Type B pancreatic cell (in vitro differentiated cells): ENCODE measurements around the gene PGAM2. TPM values are rescaled to one million over a fixed set of nuclear protein-coding genes. Genes with fewer than 3 reads are reported as not detected.

Source experiments
- DNase-seq: peaks from one replicate; pipeline ENCODE4 v3.0.0; 2021; ENCODE audit warnings: mixed read lengths; ENCODE audit not compliant: unreplicated experiment; ENCODE audit errors: extremely low spot score
- H3K27ac Mint-ChIP-seq: 2 replicates; pipeline ENCODE4 v1.8.0; 2021; ENCODE audit warnings: mild to moderate bottlenecking, mixed read lengths
- H3K27me3 Mint-ChIP-seq: 2 replicates; pipeline ENCODE4 v1.8.0; 2021; ENCODE audit warnings: mixed read lengths
- H3K36me3 Mint-ChIP-seq: 2 replicates; pipeline ENCODE4 v1.8.0; 2021; ENCODE audit warnings: mixed read lengths
- H3K4me1 Mint-ChIP-seq: one replicate; pipeline ENCODE4 v1.8.0; 2021; ENCODE audit warnings: mixed read lengths; ENCODE audit not compliant: unreplicated experiment
- H3K4me3 Mint-ChIP-seq: 2 replicates; pipeline ENCODE4 v1.8.0; 2021; ENCODE audit warnings: mild to moderate bottlenecking, mixed read lengths
- H3K9me3 Mint-ChIP-seq: 2 replicates; pipeline ENCODE4 v1.8.0; 2021; ENCODE audit warnings: mixed read lengths
- total RNA-seq: library from RNA; stranded (reverse); gene quantifications from 2 replicates; pipeline ENCODE4 v1.2.1, GENCODE V29; 2021; ENCODE audit warnings: low replicate concordance
- TF ChIP-seq, protein P1 (sequence below): fragments of 200-600 bp; sonication (generic); conservative IDR thresholded peaks from 2 replicates; pipeline ENCODE4 v1.5.0; 2021; ENCODE audit warnings: antibody characterized with exemption, mild to moderate bottlenecking

PGAM2 gene
- total RNA-seq, 1 donor from 2014 or later = 0.72 TPM

DNA sequence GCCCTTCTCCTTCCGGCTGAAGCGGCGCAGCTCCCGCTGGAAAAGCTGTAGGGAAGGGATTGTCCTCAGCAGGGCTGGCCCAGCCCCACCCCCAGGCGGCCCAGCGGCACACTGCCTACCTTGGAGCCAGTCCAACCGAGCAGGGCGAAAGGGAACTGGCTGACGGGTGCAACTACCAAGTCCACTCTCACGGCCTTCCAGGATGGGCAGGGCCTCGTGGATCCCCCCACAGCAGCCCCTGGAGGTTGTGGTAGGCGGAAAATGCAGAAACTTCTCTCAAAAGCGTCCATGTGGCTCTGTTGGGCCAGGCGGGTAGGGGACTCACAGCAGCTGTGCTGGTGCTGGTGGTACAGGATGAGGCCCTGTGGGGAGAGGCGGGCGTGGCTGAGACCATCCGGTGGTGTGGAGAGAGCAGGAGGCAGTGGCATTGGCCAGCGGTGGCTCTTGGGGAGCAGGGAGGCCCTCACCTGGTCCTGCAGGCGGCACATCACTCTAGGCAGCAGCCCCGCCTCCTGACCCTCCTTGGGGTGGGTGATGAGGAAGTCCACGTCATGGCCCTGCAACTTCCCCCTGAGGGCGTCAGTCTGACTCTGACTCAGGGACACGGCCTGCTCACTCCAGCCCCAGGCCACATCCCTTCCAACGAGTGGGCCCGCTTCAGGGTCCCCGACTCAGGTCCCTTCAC, 8.4 kb upstream of the PGAM2 start:
- Mint-ChIP-seq H3K9me3 (no peaks in the 10 kb centered on the region), H3K27me3 (no peaks in the 10 kb centered on the region), H3K4me3 (no peak overlapping the region), H3K4me1 (peaks cover 4% of the 10 kb centered on the region), H3K27ac (no peak overlapping the region), H3K36me3 (no peaks in the 10 kb centered on the region)
- TF ChIP-seq, protein P1, sequence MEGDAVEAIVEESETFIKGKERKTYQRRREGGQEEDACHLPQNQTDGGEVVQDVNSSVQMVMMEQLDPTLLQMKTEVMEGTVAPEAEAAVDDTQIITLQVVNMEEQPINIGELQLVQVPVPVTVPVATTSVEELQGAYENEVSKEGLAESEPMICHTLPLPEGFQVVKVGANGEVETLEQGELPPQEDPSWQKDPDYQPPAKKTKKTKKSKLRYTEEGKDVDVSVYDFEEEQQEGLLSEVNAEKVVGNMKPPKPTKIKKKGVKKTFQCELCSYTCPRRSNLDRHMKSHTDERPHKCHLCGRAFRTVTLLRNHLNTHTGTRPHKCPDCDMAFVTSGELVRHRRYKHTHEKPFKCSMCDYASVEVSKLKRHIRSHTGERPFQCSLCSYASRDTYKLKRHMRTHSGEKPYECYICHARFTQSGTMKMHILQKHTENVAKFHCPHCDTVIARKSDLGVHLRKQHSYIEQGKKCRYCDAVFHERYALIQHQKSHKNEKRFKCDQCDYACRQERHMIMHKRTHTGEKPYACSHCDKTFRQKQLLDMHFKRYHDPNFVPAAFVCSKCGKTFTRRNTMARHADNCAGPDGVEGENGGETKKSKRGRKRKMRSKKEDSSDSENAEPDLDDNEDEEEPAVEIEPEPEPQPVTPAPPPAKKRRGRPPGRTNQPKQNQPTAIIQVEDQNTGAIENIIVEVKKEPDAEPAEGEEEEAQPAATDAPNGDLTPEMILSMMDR = no peak
- DNase-seq = no peak

- TF ChIP-seq, protein P1 = peak; percentile 77
- no peaks in the 10 kb centered on the region for H3K27me3 Mint-ChIP-seq
- no peaks in the 10 kb centered on the region for H3K36me3 Mint-ChIP-seq
- DNase-seq = no peak
- H3K27ac Mint-ChIP-seq = peak overlapping the region; percentile 64
- H3K9me3 Mint-ChIP-seq = no peaks in the 10 kb centered on the region
- peaks cover 4% of the 10 kb centered on the region for H3K4me1 Mint-ChIP-seq
- no peak overlapping the region for H3K4me3 Mint-ChIP-seq
These were observed 7.2 kb upstream of the PGAM2 start for GRCh38 chr7:44072364-44073231.

- Mint-ChIP-seq H3K27ac (peak overlapping the region; percentile 64), H3K9me3 (no peaks in the 10 kb centered on the region), H3K36me3 (no peaks in the 10 kb centered on the region), H3K4me3 (no peak overlapping the region), H3K27me3 (no peaks in the 10 kb centered on the region), H3K4me1 (peaks cover 4% of the 10 kb centered on the region)
- TF ChIP-seq, protein P1 = no peak
- DNase-seq = no peak
These were observed 6.5 kb upstream of the PGAM2 start for GRCh38 chr7:44071726-44072363.

DNA sequence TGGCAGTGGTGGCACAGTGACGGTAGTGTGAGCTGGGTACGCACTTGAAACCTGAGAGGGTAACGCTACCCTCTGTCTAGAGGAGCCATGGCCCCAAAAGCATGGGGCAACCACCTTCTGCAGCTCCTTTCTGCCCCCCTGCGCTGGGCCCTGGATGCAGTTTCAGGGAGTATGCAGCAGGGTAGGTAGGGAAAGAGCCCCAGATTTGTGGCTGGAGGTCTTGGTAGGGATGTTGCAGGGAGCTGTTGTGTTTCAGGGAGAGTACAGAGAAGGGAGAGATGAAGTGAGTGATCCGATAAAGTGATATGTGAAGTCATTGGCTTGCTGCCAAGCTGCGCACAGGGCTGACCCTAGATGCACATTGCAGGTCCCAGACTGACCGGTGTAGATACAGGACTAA, 2.7 kb upstream of the PGAM2 start:
- no peaks in the 10 kb centered on the region for H3K9me3 Mint-ChIP-seq
- no peak overlapping the region for H3K4me3 Mint-ChIP-seq
- H3K27ac Mint-ChIP-seq = peak overlapping the region; percentile 51
- H3K27me3 Mint-ChIP-seq = no peaks in the 10 kb centered on the region
- H3K4me1 Mint-ChIP-seq = peaks cover 7% of the 10 kb centered on the region
- TF ChIP-seq, protein P1 = no peak
- H3K36me3 Mint-ChIP-seq = no peaks in the 10 kb centered on the region
- no peak for DNase-seq

- Mint-ChIP-seq H3K36me3 (no peaks in the 10 kb centered on the region), H3K27ac (peak overlapping the region; percentile 50), H3K4me1 (peaks cover 5% of the 10 kb centered on the region), H3K27me3 (no peaks in the 10 kb centered on the region), H3K9me3 (no peaks in the 10 kb centered on the region), H3K4me3 (no peak overlapping the region)
- no peak for DNase-seq
- TF ChIP-seq, protein P1 = no peak
These were observed 1.9 kb upstream of the PGAM2 start for GRCh38 chr7:44067064-44067951.
